ENCODE data around the gene NDUFAF5.
A peak's percentile ranks its signal among the peaks of the same experiment; 100 is the strongest.

Gene NDUFAF5

DNA sequence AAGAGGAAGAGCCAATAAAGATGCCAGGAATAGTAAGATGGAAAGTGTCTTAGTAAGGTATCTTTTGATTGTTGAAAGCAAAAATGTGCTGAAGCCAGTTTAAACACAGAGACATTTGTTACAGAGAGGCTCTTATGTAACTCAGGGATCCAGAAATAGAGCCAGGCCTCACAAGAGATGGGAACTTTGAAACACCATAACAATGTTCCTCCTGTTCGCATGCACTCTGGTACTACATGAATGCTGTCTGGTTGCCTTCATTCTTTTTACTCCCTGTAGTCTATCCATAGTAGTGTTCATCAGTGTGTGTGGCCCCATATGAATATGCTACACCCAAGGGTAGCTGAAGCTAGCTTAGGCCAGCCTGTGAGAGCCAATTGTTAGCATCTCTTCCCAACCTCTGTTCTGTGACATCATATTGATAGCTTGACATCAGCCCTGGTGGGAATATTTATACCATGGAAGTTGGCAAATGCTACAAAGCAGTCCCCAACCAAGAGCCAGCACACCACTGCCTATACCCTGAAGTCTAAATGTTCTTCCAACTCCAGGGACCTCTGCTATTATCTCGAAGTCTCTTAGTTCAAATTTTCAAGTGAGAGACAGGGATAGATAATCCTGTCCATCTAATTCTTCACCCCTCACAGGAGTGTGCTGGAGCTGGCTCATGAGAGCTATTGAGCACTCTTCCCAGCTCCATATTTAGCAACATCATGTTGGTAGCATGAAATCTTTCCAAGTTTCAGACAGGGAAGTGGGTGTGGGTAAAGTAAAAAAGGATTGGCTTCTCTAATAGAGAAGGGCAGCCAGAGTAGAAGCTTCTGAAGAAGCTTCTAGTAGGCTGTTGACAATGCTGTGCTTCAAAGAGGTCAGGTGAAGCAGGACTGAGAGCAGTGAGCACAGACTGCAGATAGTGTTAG, 7.0 kb downstream of the NDUFAF5 start:
- H3K9me3 Mint-ChIP-seq = no peaks in the 10 kb centered on the region
- no peak overlapping the region for H3K4me3 Mint-ChIP-seq
- no peak for DNase-seq
- peaks cover 11% of the 10 kb centered on the region for H3K4me1 Mint-ChIP-seq (ENCODE audit: low read depth)
- no peak overlapping the region for H3K27ac Mint-ChIP-seq
- no peaks in the 10 kb centered on the region for H3K27me3 Mint-ChIP-seq
- H3K36me3 Mint-ChIP-seq (ENCODE audit: low read depth) = peaks cover 92% of the 10 kb centered on the region

DNA sequence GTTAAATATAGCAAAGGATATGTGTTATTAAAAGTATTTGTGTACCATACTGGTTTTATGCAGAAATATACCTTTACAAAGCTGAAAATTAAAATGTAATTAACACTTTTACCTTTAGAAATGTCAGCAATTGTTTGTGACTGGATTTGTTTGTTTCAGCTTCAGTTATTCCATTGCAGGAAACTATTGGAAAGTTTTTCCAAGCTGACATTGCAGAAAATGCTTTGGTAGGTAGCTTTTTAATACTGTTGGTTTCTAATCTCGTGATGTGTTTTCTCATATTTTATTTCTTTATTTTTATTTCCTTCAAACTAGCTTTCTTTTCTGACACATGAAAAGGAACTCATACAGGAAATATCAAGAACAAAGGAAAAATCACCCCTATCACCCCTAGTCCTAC, 8.2 kb downstream of the NDUFAF5 start:
- no peak overlapping the region for H3K4me3 Mint-ChIP-seq
- no peak overlapping the region for H3K27ac Mint-ChIP-seq
- no peaks in the 10 kb centered on the region for H3K9me3 Mint-ChIP-seq
- H3K4me1 Mint-ChIP-seq (ENCODE audit: low read depth) = peaks cover 3% of the 10 kb centered on the region
- no peaks in the 10 kb centered on the region for H3K27me3 Mint-ChIP-seq
- DNase-seq = no peak
- H3K36me3 Mint-ChIP-seq (ENCODE audit: low read depth) = peaks cover 91% of the 10 kb centered on the region

DNA sequence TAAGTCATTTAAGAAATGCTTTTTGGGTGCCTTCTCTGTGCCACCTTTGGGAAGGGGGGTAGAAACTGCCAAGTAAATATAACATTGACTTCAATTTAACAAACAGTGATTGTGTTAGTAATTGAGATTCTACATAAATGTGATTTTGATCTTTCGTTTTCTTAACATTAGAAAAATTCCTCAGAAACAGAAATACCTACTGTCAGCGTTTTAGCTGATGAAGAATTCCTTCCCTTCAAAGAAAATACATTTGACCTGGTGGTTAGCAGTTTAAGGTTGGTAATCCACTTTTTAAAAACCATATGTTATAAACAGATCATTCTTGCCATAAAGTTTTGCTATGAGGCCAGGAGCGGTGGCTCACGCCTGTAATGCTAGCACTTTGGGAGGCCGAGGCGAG, 9.8 kb downstream of the NDUFAF5 start:
- DNase-seq = no peak
- Mint-ChIP-seq H3K36me3 (ENCODE audit: low read depth) (peaks cover 95% of the 10 kb centered on the region), H3K27me3 (no peaks in the 10 kb centered on the region), H3K27ac (no peak overlapping the region), H3K4me3 (no peak overlapping the region), H3K9me3 (no peaks in the 10 kb centered on the region), H3K4me1 (ENCODE audit: low read depth) (no peaks in the 10 kb centered on the region)

DNA sequence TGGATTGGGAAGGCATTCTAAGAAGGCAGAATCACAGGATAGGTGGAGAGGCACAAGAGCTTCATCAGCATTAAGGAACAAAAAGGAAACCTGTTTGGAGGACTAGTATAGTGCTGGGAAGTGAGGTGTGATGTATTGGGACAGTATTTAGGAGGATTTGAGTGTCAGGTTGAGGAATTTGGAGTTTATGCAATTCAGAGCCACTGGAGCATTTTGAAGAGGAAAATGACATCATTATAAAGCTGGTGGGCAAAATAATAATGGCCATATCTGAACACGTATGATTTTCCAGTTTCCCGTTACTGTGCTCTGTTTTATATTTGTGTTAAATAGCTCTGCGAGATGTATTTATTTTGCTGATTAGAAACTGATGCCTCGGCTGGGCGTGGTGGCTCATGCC, 14.2 kb downstream of the NDUFAF5 start:
- DNase-seq = no peak
- no peak overlapping the region for H3K4me3 Mint-ChIP-seq
- H3K4me1 Mint-ChIP-seq (ENCODE audit: low read depth) = no peaks in the 10 kb centered on the region
- no peaks in the 10 kb centered on the region for H3K9me3 Mint-ChIP-seq
- peaks cover 91% of the 10 kb centered on the region for H3K36me3 Mint-ChIP-seq (ENCODE audit: low read depth)
- no peaks in the 10 kb centered on the region for H3K27me3 Mint-ChIP-seq
- H3K27ac Mint-ChIP-seq = no peak overlapping the region

DNA sequence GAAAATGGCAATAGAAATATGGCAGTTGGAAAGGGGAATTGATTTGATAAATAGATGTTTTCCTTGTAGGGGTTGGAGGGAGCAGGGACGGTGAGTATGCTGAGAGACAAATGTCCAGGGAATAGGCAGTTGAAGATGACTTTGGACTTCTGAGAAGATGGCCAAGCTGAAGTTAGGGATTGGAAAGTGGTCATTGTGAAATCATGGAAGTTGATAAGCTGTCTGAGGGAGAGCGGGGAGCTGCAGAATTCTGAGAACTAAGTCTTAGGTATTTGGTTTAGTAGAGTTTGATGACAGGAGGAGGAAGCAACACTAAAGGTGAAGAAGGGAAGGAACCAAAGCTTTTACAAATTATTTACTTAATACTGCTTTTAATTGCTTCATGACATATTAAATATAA, 15.1 kb downstream of the NDUFAF5 start:
- Mint-ChIP-seq H3K27ac (no peak overlapping the region), H3K9me3 (no peaks in the 10 kb centered on the region), H3K4me1 (ENCODE audit: low read depth) (no peaks in the 10 kb centered on the region), H3K27me3 (no peaks in the 10 kb centered on the region), H3K4me3 (no peak overlapping the region), H3K36me3 (ENCODE audit: low read depth) (peaks cover 91% of the 10 kb centered on the region)
- DNase-seq = no peak

DNA sequence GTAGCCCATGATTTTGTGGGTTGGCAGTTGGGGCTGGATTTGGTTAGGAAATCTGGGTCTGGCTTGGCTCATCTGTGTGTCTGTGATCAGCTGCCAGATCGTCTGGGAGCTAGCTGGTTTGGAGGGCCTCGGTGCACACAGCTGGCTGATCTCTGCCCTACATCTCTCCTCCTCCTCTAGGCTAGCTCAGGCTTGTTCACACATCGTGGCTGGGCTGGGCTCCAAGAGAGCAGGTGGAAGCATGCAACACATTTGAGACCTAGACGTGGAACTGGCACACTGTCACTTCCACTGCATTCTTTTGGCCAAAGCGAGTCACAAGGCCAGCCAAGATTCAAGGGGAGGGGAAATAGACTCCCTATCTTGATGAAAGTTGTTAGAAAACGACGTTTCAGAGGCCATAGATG, 15.9 kb downstream of the NDUFAF5 start:
- H3K9me3 Mint-ChIP-seq = no peaks in the 10 kb centered on the region
- H3K4me3 Mint-ChIP-seq = no peak overlapping the region
- H3K27ac Mint-ChIP-seq = peak overlapping the region; percentile 16
- H3K27me3 Mint-ChIP-seq = no peaks in the 10 kb centered on the region
- no peak for DNase-seq
- H3K36me3 Mint-ChIP-seq (ENCODE audit: low read depth) = peaks cover 88% of the 10 kb centered on the region
- no peaks in the 10 kb centered on the region for H3K4me1 Mint-ChIP-seq (ENCODE audit: low read depth)

DNA sequence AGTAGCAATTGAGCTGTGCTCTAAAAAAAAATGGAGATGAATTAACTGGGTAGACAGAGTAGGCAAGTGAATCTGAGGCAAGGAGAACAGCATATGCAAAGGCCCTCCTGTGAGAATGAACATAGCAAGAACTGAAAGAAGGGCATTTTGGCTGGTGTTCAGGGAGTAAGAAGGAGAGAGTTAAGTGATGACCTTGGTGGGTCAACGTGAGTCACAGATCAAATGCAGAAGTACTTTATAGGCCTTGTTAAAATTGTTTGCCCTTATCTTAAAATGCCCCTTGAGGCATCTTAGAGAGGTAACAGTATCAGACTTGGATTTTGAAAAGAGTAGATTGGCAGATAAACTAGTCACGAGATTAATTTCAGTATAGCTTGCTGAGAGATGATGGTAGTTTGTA, 24.5 kb downstream of the NDUFAF5 start:
- no peaks in the 10 kb centered on the region for H3K27me3 Mint-ChIP-seq
- H3K9me3 Mint-ChIP-seq = no peaks in the 10 kb centered on the region
- no peak overlapping the region for H3K4me3 Mint-ChIP-seq
- DNase-seq = no peak
- peaks cover 10% of the 10 kb centered on the region for H3K4me1 Mint-ChIP-seq (ENCODE audit: low read depth)
- peaks cover 32% of the 10 kb centered on the region for H3K36me3 Mint-ChIP-seq (ENCODE audit: low read depth)
- H3K27ac Mint-ChIP-seq = no peak overlapping the region

DNA sequence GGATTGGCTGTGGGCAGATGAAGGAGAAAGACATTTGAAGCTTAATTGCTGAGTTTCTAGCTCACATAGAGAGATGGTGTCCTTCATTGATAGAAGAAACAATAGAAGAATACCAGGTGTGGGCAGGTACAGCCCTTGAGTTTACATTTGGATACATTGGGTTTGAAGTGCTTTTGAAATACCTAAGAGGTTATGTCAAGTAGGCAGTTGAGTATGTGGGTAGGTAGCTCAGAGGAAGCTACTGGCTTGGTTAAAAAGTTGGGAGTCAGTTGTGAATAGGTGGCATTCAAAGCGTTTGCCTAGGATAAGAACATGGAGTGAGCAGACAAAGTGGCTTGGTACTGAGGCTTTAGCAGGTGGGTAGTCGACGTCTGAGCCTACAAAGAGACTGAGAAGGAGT, 25.0 kb downstream of the NDUFAF5 start:
- DNase-seq = no peak
- Mint-ChIP-seq H3K9me3 (no peaks in the 10 kb centered on the region), H3K4me3 (no peak overlapping the region), H3K27me3 (no peaks in the 10 kb centered on the region), H3K27ac (no peak overlapping the region), H3K36me3 (ENCODE audit: low read depth) (peaks cover 32% of the 10 kb centered on the region), H3K4me1 (ENCODE audit: low read depth) (peaks cover 10% of the 10 kb centered on the region)

DNA sequence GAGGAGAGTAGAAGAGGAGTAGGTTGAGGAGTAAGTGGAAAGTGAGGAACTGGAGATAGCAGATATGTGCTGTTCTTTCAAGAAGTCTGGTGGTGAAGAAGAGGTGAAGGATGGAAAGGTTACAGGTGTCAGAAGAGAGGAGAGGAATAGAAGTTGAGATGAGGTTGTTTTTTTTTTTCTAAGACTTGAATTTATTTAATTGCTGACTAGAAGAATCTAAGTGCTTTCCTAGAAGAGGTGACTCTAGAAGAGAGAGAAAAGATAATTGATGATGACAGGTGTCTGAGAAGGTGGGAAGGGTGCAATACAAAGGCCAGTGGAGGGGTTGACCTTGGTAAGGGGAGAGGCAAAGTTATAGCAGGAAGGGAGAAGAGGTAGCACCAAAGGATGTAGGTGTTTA, 25.6 kb downstream of the NDUFAF5 start:
- Mint-ChIP-seq H3K27ac (no peak overlapping the region), H3K4me3 (no peak overlapping the region), H3K4me1 (ENCODE audit: low read depth) (peaks cover 14% of the 10 kb centered on the region), H3K9me3 (no peaks in the 10 kb centered on the region), H3K27me3 (no peaks in the 10 kb centered on the region), H3K36me3 (ENCODE audit: low read depth) (peaks cover 34% of the 10 kb centered on the region)
- DNase-seq = no peak

DNA sequence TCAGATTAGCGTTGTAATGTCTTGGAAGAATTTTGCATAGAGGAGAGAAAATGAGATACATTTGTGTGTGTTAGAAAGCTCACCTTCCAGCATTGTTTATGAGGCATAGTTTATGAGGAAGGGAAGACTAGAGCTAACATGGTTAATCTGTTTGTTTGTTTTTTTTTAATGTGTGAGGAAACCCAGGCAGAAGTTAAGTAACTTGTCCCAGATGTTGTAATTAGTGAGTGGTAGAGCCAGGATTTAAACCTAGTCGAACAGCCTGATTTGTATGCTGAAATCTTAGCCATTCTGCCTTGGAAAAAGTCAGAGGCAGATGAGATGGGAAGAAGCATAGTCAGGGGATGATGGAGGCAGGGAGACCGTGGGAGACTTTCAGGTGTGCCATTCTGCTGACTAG, 29.1 kb downstream of the NDUFAF5 start:
- DNase-seq = no peak
- Mint-ChIP-seq H3K4me3 (no peak overlapping the region), H3K27me3 (no peaks in the 10 kb centered on the region), H3K36me3 (ENCODE audit: low read depth) (peaks cover 54% of the 10 kb centered on the region), H3K4me1 (ENCODE audit: low read depth) (peaks cover 43% of the 10 kb centered on the region), H3K9me3 (no peaks in the 10 kb centered on the region), H3K27ac (peak overlapping the region; percentile 69)

DNA sequence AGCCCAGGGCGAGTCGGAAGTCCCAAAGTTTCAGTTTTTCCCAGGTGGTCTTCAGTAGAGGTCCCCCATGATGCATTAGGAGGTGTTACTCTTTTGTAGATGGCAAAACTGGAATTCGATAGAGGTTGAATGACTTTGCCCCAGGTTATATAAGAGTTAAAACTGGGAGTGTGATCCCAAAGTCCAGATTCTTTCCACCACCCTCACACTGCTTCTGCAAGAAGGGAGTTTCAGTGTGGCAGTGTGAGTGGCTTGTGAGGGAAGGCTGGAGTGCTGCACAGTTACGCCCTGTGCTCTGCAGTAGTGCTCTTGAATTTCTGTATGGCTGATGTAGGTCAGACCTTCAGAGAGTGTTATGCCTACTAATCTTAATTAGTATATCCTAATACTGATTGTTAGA, 29.8 kb downstream of the NDUFAF5 start:
- Mint-ChIP-seq H3K4me1 (ENCODE audit: low read depth) (peaks cover 45% of the 10 kb centered on the region), H3K36me3 (ENCODE audit: low read depth) (peaks cover 56% of the 10 kb centered on the region), H3K27me3 (no peaks in the 10 kb centered on the region), H3K27ac (peak overlapping the region; percentile 77), H3K4me3 (no peak overlapping the region), H3K9me3 (no peaks in the 10 kb centered on the region)
- no peak for DNase-seq

DNA sequence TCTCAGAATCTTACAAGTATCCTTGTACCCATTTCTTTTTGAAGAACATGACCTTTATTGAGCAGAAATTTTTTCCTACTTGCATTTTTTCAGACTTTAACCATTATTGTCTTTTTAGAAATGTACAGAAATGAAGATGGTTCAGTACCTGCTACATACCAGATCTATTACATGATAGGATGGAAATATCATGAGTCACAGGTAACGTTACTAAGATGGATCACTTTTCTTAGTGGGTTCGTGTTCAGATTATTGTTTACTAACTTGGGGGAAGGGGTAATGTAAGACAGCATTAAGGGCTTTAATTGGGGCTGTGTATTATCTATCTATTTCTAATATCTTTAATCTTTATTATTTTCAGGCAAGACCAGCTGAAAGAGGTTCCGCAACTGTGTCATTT, 31.9 kb downstream of the NDUFAF5 start:
- H3K9me3 Mint-ChIP-seq = no peaks in the 10 kb centered on the region
- peaks cover 75% of the 10 kb centered on the region for H3K36me3 Mint-ChIP-seq (ENCODE audit: low read depth)

DNA sequence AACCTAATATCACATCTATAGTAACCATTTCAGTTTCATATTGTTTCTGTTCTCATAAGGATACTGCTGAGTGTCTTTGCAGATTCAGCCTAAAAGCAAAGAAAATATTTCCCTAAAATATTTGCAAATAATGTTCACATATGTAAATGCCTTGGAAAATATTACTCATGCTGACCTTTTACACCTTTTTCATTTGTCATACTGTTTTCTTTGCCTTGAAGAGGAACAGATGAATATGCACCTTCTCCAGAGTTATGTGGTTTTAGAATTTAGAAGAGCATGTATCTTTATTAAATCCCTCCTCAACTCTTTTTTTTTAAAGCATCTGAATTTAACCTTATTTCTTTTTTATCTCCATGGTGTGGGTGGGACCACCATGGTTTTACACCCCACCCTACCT, 32.5 kb downstream of the NDUFAF5 start:
- DNase-seq = no peak
- Mint-ChIP-seq H3K36me3 (ENCODE audit: low read depth) (peaks cover 76% of the 10 kb centered on the region), H3K4me1 (ENCODE audit: low read depth) (peaks cover 43% of the 10 kb centered on the region), H3K9me3 (no peaks in the 10 kb centered on the region), H3K4me3 (peak overlapping the region; percentile 46), H3K27ac (peak overlapping the region; percentile 97), H3K27me3 (no peaks in the 10 kb centered on the region)

More for the DNA sequence above, 31.9 kb downstream of the NDUFAF5 start:
- peaks cover 49% of the 10 kb centered on the region for H3K4me1 Mint-ChIP-seq (ENCODE audit: low read depth)
- H3K27me3 Mint-ChIP-seq = no peaks in the 10 kb centered on the region
- DNase-seq = no peak
- peak overlapping the region; percentile 45 for H3K4me3 Mint-ChIP-seq
- peak overlapping the region; percentile 95 for H3K27ac Mint-ChIP-seq

DNA sequence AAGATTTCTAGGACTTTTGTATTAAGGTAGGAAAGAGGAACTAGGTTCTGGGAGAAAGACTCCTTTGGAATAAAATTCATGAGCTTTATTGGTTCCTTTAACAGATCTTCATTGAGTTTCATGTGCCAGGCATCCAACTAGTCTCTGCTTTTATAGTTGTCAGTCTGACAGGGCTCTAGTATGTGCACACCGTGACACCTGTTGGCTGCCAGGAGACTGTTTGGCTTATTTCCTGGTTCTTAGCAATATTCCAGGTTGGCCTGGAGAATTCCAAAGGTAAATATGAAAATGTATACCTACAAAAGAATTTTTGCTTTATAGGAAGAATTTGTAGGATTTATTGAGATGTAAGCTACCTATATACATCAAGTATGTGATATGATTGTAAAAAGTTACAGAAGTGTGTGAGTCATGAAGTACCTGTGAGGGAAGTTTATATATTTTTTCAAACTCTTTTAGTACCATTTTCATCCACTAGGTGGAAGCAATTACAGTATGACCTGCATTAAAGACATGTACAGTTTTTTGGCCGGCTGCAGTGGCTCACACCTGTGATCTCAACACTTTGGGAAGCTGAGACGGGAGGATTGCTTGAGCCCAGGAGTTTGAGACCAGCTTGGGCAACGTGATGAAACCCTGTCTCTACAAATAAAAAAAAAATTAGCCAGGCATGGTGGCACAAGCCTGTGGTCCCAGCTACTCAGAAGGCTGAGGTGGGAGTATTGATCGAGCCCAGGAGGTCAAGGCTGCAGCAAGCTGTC, 35.2 kb downstream of the NDUFAF5 start:
- DNase-seq = peak; percentile 36
- Mint-ChIP-seq H3K4me1 (ENCODE audit: low read depth) (peaks cover 38% of the 10 kb centered on the region), H3K4me3 (no peak overlapping the region), H3K27me3 (no peaks in the 10 kb centered on the region), H3K36me3 (ENCODE audit: low read depth) (peaks cover 58% of the 10 kb centered on the region), H3K9me3 (no peaks in the 10 kb centered on the region), H3K27ac (no peak overlapping the region)

DNA sequence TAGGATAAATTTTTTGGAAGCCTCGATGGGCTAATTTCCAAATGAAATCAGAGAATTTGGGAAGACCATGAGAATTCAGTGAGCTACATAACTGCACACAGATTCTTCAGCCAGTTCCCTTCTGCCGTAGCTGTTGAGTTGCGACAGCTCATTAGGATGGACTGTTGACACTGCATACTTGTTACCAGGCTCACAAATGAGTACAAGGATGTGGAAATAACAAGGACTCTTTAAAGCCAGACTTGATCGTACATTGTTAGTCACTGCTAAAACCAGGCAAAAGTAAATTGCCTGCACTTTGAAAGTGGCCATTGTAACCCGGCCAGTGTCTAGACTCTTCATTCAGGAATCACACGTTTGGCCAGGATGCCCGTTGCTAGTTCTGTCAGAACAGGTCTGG, 37.0 kb downstream of the NDUFAF5 start:
- peaks cover 24% of the 10 kb centered on the region for H3K4me1 Mint-ChIP-seq (ENCODE audit: low read depth)
- H3K27ac Mint-ChIP-seq = no peak overlapping the region
- peaks cover 1% of the 10 kb centered on the region for H3K27me3 Mint-ChIP-seq
- no peaks in the 10 kb centered on the region for H3K9me3 Mint-ChIP-seq
- no peak for DNase-seq
- H3K4me3 Mint-ChIP-seq = no peak overlapping the region
- peaks cover 42% of the 10 kb centered on the region for H3K36me3 Mint-ChIP-seq (ENCODE audit: low read depth)

All from activated T-cell treated with anti-CD3 and anti-CD28 coated beads, Interleukin-2, amount 50 U/mL, for 24 hours (primary cell).